AG09319 (cell line): ENCODE measurements around the gene CTNNA3.
"Not testable (repeated sequence)": the region's sequence is repeated elsewhere in the genome, so short reads cannot be mapped to it uniquely, and the experiment has no call there.

Experiments
- DNase-seq: peaks from one replicate; pipeline ENCODE4 v3.0.0-alpha.2; 2010; ENCODE audit warnings: low read depth; ENCODE audit errors: extremely low read depth
- CTCF ChIP-seq: IDR thresholded peaks from 2 replicates; pipeline ENCODE4 v1.5.1; 2011; ENCODE audit warnings: low read depth, mild to moderate bottlenecking, inconsistent platforms, low read length, moderate library complexity

Gene CTNNA3

GRCh38 chr10:67401711-67402110, 294.3 kb downstream of the CTNNA3 start:
- no peak for DNase-seq
- TF ChIP-seq CTCF = no peak

- not testable (repeated sequence) for DNase-seq
These were observed 309.0 kb downstream of the CTNNA3 start for GRCh38 chr10:67386841-67387533.

- TF ChIP-seq CTCF = no peak
- no peak for DNase-seq
These were observed 309.7 kb downstream of the CTNNA3 start for GRCh38 chr10:67386260-67386659.

GRCh38 chr10:67385566-67385965, 310.4 kb downstream of the CTNNA3 start:
- TF ChIP-seq CTCF = no peak
- no peak for DNase-seq

GRCh38 chr10:67385089-67385488, 310.9 kb downstream of the CTNNA3 start:
- no peak for TF ChIP-seq CTCF
- no peak for DNase-seq

- DNase-seq = no peak
- no peak for TF ChIP-seq CTCF
These were observed 364.7 kb downstream of the CTNNA3 start for GRCh38 chr10:67331121-67331910.

- DNase-seq = no peak
- no peak for TF ChIP-seq CTCF
These were observed 368.1 kb downstream of the CTNNA3 start for GRCh38 chr10:67327626-67328535.
